Measurements from ENCODE around the gene LSM4. TPM values are rescaled to one million over a fixed set of nuclear protein-coding genes. Genes with fewer than 3 reads are reported as not detected.

Gene LSM4
- total RNA-seq, 1 donor from 2014 or later, result 72.3 TPM

- DNase-seq (peak; percentile 85), ATAC-seq (peak; percentile 89 to 92)
- no peaks in the 10 kb centered on the region for H3K9me3 ChIP-seq
- peaks cover 64% of the 10 kb centered on the region for H3K4me1 ChIP-seq
- intact Hi-C loops (cut with DNase I), result no loop called here
- peak overlapping the region; percentile 97 for H3K27ac ChIP-seq
- peak overlapping the region; percentile 54 for H3K4me3 ChIP-seq
- peaks cover 33% of the 10 kb centered on the region for H3K36me3 ChIP-seq
- no peaks in the 10 kb centered on the region for H3K27me3 ChIP-seq (ENCODE audit: low read depth)
- peak; percentile 10 for TF ChIP-seq CTCF (IDR thresholded peaks at IDR 0.05)
Measured at GRCh38 chr19:18304458-18305310, 18.2 kb downstream of the LSM4 start.

- H3K4me3 ChIP-seq, result peak overlapping the region; percentile 54
- H3K4me1 ChIP-seq, result peaks cover 64% of the 10 kb centered on the region
- TF ChIP-seq CTCF (IDR thresholded peaks at IDR 0.05), result no peak
- intact Hi-C loops (cut with DNase I), result no loop called here
- no peaks in the 10 kb centered on the region for H3K9me3 ChIP-seq
- H3K36me3 ChIP-seq, result peaks cover 28% of the 10 kb centered on the region
- ATAC-seq (peak; percentile 6 to 12), DNase-seq (no peak)
- no peaks in the 10 kb centered on the region for H3K27me3 ChIP-seq (ENCODE audit: low read depth)
- H3K27ac ChIP-seq, result peak overlapping the region; percentile 97
Measured at GRCh38 chr19:18304208-18304457, 18.7 kb downstream of the LSM4 start.

GRCh38 chr19:18301718-18302111, 21.2 kb downstream of the LSM4 start:
- H3K4me1 ChIP-seq, result peaks cover 57% of the 10 kb centered on the region
- H3K27ac ChIP-seq, result peak overlapping the region; percentile 69

GRCh38 chr19:18300930-18301717, 21.8 kb downstream of the LSM4 start:
- DNase-seq (peak; percentile 83), ATAC-seq (peak; percentile 68 to 77)
- H3K36me3 ChIP-seq, result peaks cover under 1% of the 10 kb centered on the region
- H3K27ac ChIP-seq, result peak overlapping the region; percentile 69
- TF ChIP-seq CTCF (IDR thresholded peaks at IDR 0.05), result no peak
- peaks cover 51% of the 10 kb centered on the region for H3K4me1 ChIP-seq
- no peaks in the 10 kb centered on the region for H3K27me3 ChIP-seq (ENCODE audit: low read depth)
- intact Hi-C loops (cut with DNase I), result no loop called here
- no peak overlapping the region for H3K4me3 ChIP-seq
- no peaks in the 10 kb centered on the region for H3K9me3 ChIP-seq

More at GRCh38 chr19:18301718-18302111, 21.2 kb downstream of the LSM4 start:
- Histone ChIP-seq H3K9me3 (no peaks in the 10 kb centered on the region), H3K4me3 (no peak overlapping the region), H3K27me3 (ENCODE audit: low read depth) (no peaks in the 10 kb centered on the region), H3K36me3 (peaks cover 6% of the 10 kb centered on the region)
- ATAC-seq (no peak), DNase-seq (no peak)
- TF ChIP-seq CTCF (IDR thresholded peaks at IDR 0.05), result no peak
- intact Hi-C loops (cut with DNase I), result no loop called here

- TF ChIP-seq CTCF (IDR thresholded peaks at IDR 0.05), result no peak
- intact Hi-C loops (cut with DNase I), result no loop called here
- Histone ChIP-seq H3K27ac (no peak overlapping the region), H3K36me3 (no peaks in the 10 kb centered on the region), H3K27me3 (ENCODE audit: low read depth) (no peaks in the 10 kb centered on the region), H3K4me3 (no peak overlapping the region), H3K4me1 (peaks cover 38% of the 10 kb centered on the region), H3K9me3 (no peaks in the 10 kb centered on the region)
- no peak for ATAC-seq
- DNase-seq, result no peak
Measured at GRCh38 chr19:18299654-18300053, 23.2 kb downstream of the LSM4 start.
